Endodermal cell (in vitro differentiated cells): ENCODE results near the gene COL5A1. TPM values are rescaled to one million over a fixed set of nuclear protein-coding genes. Genes with fewer than 3 reads are reported as not detected.

ENCODE experiments used
- DNase-seq: peaks from one replicate; pipeline ENCODE4 v3.0.0-alpha.2; 2017
- H3K27ac ChIP-seq: 2 replicates; pipeline ENCODE4 v1.5.1; 2013; ENCODE audit warnings: mild to moderate bottlenecking, low read depth, low read length, moderate library complexity
- H3K27me3 ChIP-seq: 2 replicates; pipeline ENCODE4 v1.6.1; 2013; ENCODE audit warnings: mild to moderate bottlenecking, low read length, moderate library complexity; ENCODE audit not compliant: insufficient read depth, control insufficient read depth, poor library complexity, severe bottlenecking
- H3K36me3 ChIP-seq: 2 replicates; pipeline ENCODE4 v1.7.0; 2013; ENCODE audit warnings: mild to moderate bottlenecking, low read length, moderate library complexity; ENCODE audit not compliant: control insufficient read depth, insufficient read depth
- H3K4me1 ChIP-seq: one replicate; pipeline ENCODE4 v1.7.0; 2013; ENCODE audit warnings: low read length; ENCODE audit not compliant: control insufficient read depth, insufficient read depth
- H3K4me3 ChIP-seq: 2 replicates; pipeline ENCODE4 v1.5.1; 2013; ENCODE audit warnings: mild to moderate bottlenecking, low read length, moderate library complexity
- H3K9ac ChIP-seq: 2 replicates; pipeline ENCODE4 v1.6.1; 2013; ENCODE audit warnings: mild to moderate bottlenecking, low read length, moderate library complexity; ENCODE audit not compliant: poor library complexity, severe bottlenecking; ENCODE audit errors: extremely low read depth
- H3K9me3 ChIP-seq: 2 replicates; pipeline ENCODE4 v1.6.1; 2013; ENCODE audit warnings: mild to moderate bottlenecking, low read length, moderate library complexity; ENCODE audit not compliant: control insufficient read depth
- H3K27ac Mint-ChIP-seq: 2 replicates; pipeline ENCODE4 v1.8.0; 2020; ENCODE audit warnings: mixed read lengths
- H3K27me3 Mint-ChIP-seq: 2 replicates; pipeline ENCODE4 v1.8.0; 2021; ENCODE audit warnings: mild to moderate bottlenecking, mixed read lengths; ENCODE audit not compliant: insufficient read depth
- H3K36me3 Mint-ChIP-seq: 2 replicates; pipeline ENCODE4 v1.8.0; 2020; ENCODE audit warnings: low read depth, mixed read lengths
- H3K4me1 Mint-ChIP-seq: 2 replicates; pipeline ENCODE4 v1.8.0; 2020; ENCODE audit warnings: mixed read lengths
- H3K4me3 Mint-ChIP-seq: 2 replicates; pipeline ENCODE4 v1.8.0; 2020; ENCODE audit warnings: mild to moderate bottlenecking, moderate library complexity, mixed read lengths
- H3K9me3 Mint-ChIP-seq: 2 replicates; pipeline ENCODE4 v1.8.0; 2020; ENCODE audit warnings: mild to moderate bottlenecking, mixed read lengths
- CTCF ChIP-seq: fragments of 200-600 bp; sonication (generic); conservative IDR thresholded peaks from 2 replicates; pipeline ENCODE4 v1.5.0; 2021; ENCODE audit warnings: antibody characterized with exemption, mild to moderate bottlenecking
- WGBS, 2 experiments: methylation state at CpG; one replicate each; pipeline versions ENCODE4 v1.1.5 to v1.1.7; 2013; ENCODE audit warnings: missing lambda C conversion rate in 2 of 2, mixed read lengths in 1 of 2; ENCODE audit not compliant: insufficient coverage in 1 of 2, insufficient read length in 1 of 2; 5-methylcytosine and 5-hydroxymethylcytosine counted together
- total RNA-seq, 2 donors: library from RNA; stranded (reverse); fragmentation: NEBNext Ultra II Directional in 1 of 2; extraction: Animal tissue kit (Norgen Biotek cat#: 25700) in 1 of 2; gene quantifications; 2 replicates in 1 of 2; 3 replicates in 1 of 2; pipeline ENCODE4 v1.2.1, GENCODE V29; 2021

The COL5A1 gene
- total RNA-seq, 2 donors from 2014 or later = 65.3 to 76.6 TPM

- peaks cover 10% of the 10 kb centered on the region for H3K36me3 ChIP-seq
Observed at GRCh38 chr9:134663084-134663483, 21.5 kb downstream of the COL5A1 start.

DNA sequence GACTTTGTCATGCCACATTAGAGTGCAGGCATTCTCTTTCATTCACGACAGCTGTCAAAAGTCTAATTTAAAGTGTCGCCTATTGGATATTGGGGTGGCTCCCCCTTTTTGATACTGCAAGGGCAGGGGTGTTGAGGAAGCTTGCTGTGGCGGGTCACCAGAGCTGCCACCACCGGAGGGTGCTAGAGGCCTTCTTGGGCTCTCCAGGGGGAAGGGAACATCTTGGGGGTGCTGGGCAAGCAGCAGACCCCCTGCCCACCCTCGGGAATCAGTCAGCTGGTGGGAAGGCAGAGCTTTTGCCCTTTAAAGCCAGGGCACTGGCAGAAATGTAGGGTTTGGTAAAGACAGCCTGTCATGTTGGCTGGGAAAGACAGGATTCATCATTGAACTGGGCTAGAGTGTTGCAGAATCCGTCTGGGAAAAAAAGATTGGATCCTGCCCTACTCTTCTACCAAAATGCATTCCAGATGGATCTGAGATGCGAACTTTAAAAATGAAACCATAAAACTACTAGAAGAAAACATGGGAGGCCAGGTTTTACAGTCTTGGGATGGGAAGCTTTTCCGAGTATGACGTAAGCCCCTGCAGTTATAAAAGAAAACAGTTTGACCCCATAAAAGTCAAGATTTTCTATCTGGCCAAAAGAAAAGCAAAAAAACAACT is 22.3 kb downstream of the COL5A1 start:
- no peak overlapping the region for H3K4me3 ChIP-seq
- H3K4me1 Mint-ChIP-seq = no peaks in the 10 kb centered on the region

More at GRCh38 chr9:134663084-134663483, 21.5 kb downstream of the COL5A1 start:
- TF ChIP-seq CTCF = no peak
- Mint-ChIP-seq H3K9me3 (peaks cover 17% of the 10 kb centered on the region), H3K27ac (no peak overlapping the region), H3K27me3 (no peaks in the 10 kb centered on the region), H3K4me1 (no peaks in the 10 kb centered on the region), H3K4me3 (no peak overlapping the region), H3K36me3 (peaks cover 46% of the 10 kb centered on the region)
- H3K27ac ChIP-seq = no peak overlapping the region
- no peak for DNase-seq
- H3K9me3 ChIP-seq = peaks cover 16% of the 10 kb centered on the region
- WGBS, 2 experiments = 95 to 96% methylated on average over 4 to 10 of the region's 10 CpGs
- H3K9ac ChIP-seq = no peak overlapping the region
- no peaks in the 10 kb centered on the region for H3K27me3 ChIP-seq
- H3K4me1 ChIP-seq = no peaks in the 10 kb centered on the region
- no peak overlapping the region for H3K4me3 ChIP-seq

GRCh38 chr9:134664446-134664845 is 22.8 kb downstream of the COL5A1 start:
- Histone ChIP-seq H3K4me1 (no peaks in the 10 kb centered on the region), H3K9ac (no peak overlapping the region), H3K9me3 (peaks cover 16% of the 10 kb centered on the region), H3K4me3 (no peak overlapping the region), H3K27ac (no peak overlapping the region), H3K36me3 (peaks cover 10% of the 10 kb centered on the region), H3K27me3 (no peaks in the 10 kb centered on the region)
- TF ChIP-seq CTCF = no peak
- Mint-ChIP-seq H3K9me3 (peaks cover 17% of the 10 kb centered on the region), H3K4me1 (no peaks in the 10 kb centered on the region), H3K36me3 (peaks cover 50% of the 10 kb centered on the region), H3K27ac (no peak overlapping the region), H3K27me3 (no peaks in the 10 kb centered on the region), H3K4me3 (no peak overlapping the region)
- WGBS, 2 experiments = 89 to 92% methylated on average over 4 to 5 of the region's 5 CpGs
- no peak for DNase-seq

More for the DNA sequence above, 22.3 kb downstream of the COL5A1 start:
- H3K36me3 ChIP-seq = peaks cover 10% of the 10 kb centered on the region
- Mint-ChIP-seq H3K4me3 (no peak overlapping the region), H3K9me3 (peaks cover 17% of the 10 kb centered on the region), H3K27me3 (no peaks in the 10 kb centered on the region), H3K27ac (no peak overlapping the region), H3K36me3 (peaks cover 50% of the 10 kb centered on the region)
- no peaks in the 10 kb centered on the region for H3K27me3 ChIP-seq
- H3K9ac ChIP-seq = no peak overlapping the region
- H3K4me1 ChIP-seq = no peaks in the 10 kb centered on the region
- peak; percentile 59 for TF ChIP-seq CTCF
- no peak for DNase-seq
- peaks cover 16% of the 10 kb centered on the region for H3K9me3 ChIP-seq
- 90 to 94% methylated on average over 6 to 9 of the region's 9 CpGs for WGBS, 2 experiments
- no peak overlapping the region for H3K27ac ChIP-seq
